Fibroblast of the aortic adventitia (primary cell): ENCODE results near the gene TECTA. TPM values are rescaled to one million over a fixed set of nuclear protein-coding genes. Genes with fewer than 3 reads are reported as not detected.

Experiments
- DNase-seq: peaks from one replicate; pipeline ENCODE4 v3.0.0-alpha.2; 2010; ENCODE audit warnings: low read depth
- H3K4me3 ChIP-seq: 2 replicates; pipeline ENCODE4 v1.5.1; 2011; ENCODE audit warnings: low read depth, mild to moderate bottlenecking, control low read depth, low read length, moderate library complexity
- CTCF ChIP-seq: IDR thresholded peaks from 2 replicates; pipeline ENCODE4 v1.5.1; 2011; ENCODE audit warnings: mild to moderate bottlenecking, low read length, control low read depth, inconsistent platforms; ENCODE audit not compliant: insufficient read depth
- total RNA-seq: library from RNA; depleted of rRNA; stranded (reverse); fragments of >200 nt; gene quantifications from 2 replicates; pipeline ENCODE4 v1.2.3, GENCODE V29; 2012; ENCODE audit warnings: low replicate concordance

TECTA gene
- total RNA-seq, 1 donor = 0.36 TPM

- no peak overlapping the region for H3K4me3 ChIP-seq
- DNase-seq = no peak
- no peak for TF ChIP-seq CTCF
Measured at GRCh38 chr11:121070951-121071845, 29.8 kb upstream of the TECTA start.

- DNase-seq = peak; percentile 5
- TF ChIP-seq CTCF = no peak
- H3K4me3 ChIP-seq = no peak overlapping the region
Measured at GRCh38 chr11:121071846-121072450, 29.1 kb upstream of the TECTA start.

GRCh38 chr11:121081321-121081720, 19.7 kb upstream of the TECTA start:
- no peak for TF ChIP-seq CTCF
- no peak overlapping the region for H3K4me3 ChIP-seq
- no peak for DNase-seq

GRCh38 chr11:121082219-121082618, 18.8 kb upstream of the TECTA start:
- no peak for TF ChIP-seq CTCF
- DNase-seq = no peak
- no peak overlapping the region for H3K4me3 ChIP-seq

GRCh38 chr11:121082670-121083069, 18.4 kb upstream of the TECTA start:
- DNase-seq = peak; percentile 2
- H3K4me3 ChIP-seq = no peak overlapping the region
- TF ChIP-seq CTCF = no peak

GRCh38 chr11:121086866-121087265, 14.2 kb upstream of the TECTA start:
- TF ChIP-seq CTCF = no peak
- no peak for DNase-seq
- no peak overlapping the region for H3K4me3 ChIP-seq
